ENCODE data around the gene ZFP36L1.

DNA sequence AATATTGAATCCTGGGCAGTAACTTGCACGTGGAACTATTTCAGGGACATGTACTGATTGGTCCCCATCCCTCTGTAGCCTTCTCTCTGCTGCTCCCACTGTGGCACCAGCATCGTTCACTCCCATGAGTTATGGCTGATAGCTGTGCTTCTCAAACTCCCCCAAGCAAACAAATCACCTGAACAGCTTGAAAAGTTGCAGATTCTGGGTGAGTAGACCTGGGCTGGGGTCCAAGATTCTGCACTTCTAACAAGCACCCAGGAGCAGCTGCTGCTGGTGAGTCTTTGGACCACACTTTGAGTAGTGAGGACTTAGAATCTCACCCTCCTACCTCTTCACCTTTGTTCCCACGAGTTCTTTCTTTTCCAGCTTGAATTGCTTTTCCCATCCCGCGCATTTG is 49.4 kb upstream of the ZFP36L1 start:
- TF ChIP-seq, protein P1, sequence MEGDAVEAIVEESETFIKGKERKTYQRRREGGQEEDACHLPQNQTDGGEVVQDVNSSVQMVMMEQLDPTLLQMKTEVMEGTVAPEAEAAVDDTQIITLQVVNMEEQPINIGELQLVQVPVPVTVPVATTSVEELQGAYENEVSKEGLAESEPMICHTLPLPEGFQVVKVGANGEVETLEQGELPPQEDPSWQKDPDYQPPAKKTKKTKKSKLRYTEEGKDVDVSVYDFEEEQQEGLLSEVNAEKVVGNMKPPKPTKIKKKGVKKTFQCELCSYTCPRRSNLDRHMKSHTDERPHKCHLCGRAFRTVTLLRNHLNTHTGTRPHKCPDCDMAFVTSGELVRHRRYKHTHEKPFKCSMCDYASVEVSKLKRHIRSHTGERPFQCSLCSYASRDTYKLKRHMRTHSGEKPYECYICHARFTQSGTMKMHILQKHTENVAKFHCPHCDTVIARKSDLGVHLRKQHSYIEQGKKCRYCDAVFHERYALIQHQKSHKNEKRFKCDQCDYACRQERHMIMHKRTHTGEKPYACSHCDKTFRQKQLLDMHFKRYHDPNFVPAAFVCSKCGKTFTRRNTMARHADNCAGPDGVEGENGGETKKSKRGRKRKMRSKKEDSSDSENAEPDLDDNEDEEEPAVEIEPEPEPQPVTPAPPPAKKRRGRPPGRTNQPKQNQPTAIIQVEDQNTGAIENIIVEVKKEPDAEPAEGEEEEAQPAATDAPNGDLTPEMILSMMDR (IDR thresholded peaks at IDR 0.05), result no peak
- no peak for TF ChIP-seq POLR2A (IDR thresholded peaks at IDR 0.05)
